IMR-90 (cell line): ENCODE results near the gene MEP1B. TPM values are rescaled to one million over a fixed set of nuclear protein-coding genes. Genes with fewer than 3 reads are reported as not detected.

Experiments used
- ATAC-seq: fragments of 200-7000 bp; cut with Tn5 transposase; 2 replicates; pipeline ENCODE4 v1.9.1; 2020; ENCODE audit warnings: low read depth, mild to moderate bottlenecking, moderate library complexity
- BruUV-seq: library from RNA; stranded (reverse); fragments of 400-500 nt; replicated peaks from 2 replicates; lab custom pipeline; 2021; lab: Mats Ljungman, UMichigan
- CTCF ChIA-PET: fragments of 300-600 bp; formaldehyde crosslinking; extraction: SDS; loops from one replicate; lab custom pipeline; 2021; ENCODE audit warnings: antibody characterized with exemption; lab: Yijun Ruan, JAX
- POLR2A ChIA-PET: fragments of 300-600 bp; sonication (Branson Sonifier 250); formaldehyde crosslinking; loops from one replicate; lab custom pipeline; 2022; ENCODE audit warnings: antibody characterized with exemption; ENCODE audit not compliant: unreplicated experiment; lab: Charles Lee
- DNase-seq: peaks from one replicate; pipeline ENCODE4 v3.0.0; 2013
- H2AFZ ChIP-seq: replicated peaks from 2 replicates; pipeline ENCODE3; 2013; ENCODE audit warnings: low read length, mild to moderate bottlenecking; ENCODE audit not compliant: poor library complexity
- H2AK5ac ChIP-seq: 2 replicates; pipeline ENCODE4 v1.6.1; 2013; ENCODE audit warnings: low read depth, low read length, inconsistent platforms
- H2AK9ac ChIP-seq: replicated peaks from 2 replicates; pipeline ENCODE3; 2013; ENCODE audit warnings: mild to moderate bottlenecking, low read depth, low read length, moderate library complexity; ENCODE audit not compliant: poor library complexity
- H2BK120ac ChIP-seq: 2 replicates; pipeline ENCODE4 v1.6.1; 2013; ENCODE audit warnings: low read depth, low read length, inconsistent platforms
- H2BK15ac ChIP-seq: 3 replicates; pipeline ENCODE4 v1.6.1; 2013; ENCODE audit warnings: low read depth, low read length, inconsistent platforms
- H2BK20ac ChIP-seq: 2 replicates; pipeline ENCODE4 v1.6.1; 2013; ENCODE audit warnings: low read depth, mild to moderate bottlenecking, inconsistent platforms, low read length, moderate library complexity
- H2BK5ac ChIP-seq: 2 replicates; pipeline ENCODE4 v1.6.1; 2013; ENCODE audit warnings: mild to moderate bottlenecking, low read depth, low read length, inconsistent platforms; ENCODE audit not compliant: poor library complexity, severe bottlenecking
- H3K14ac ChIP-seq: replicated peaks from 2 replicates; pipeline ENCODE4 v1.6.1; 2013; ENCODE audit warnings: low read depth, low read length, inconsistent platforms
- H3K18ac ChIP-seq: 2 replicates; pipeline ENCODE4 v1.6.1; 2013; ENCODE audit warnings: low read depth, low read length, control low read depth
- H3K23ac ChIP-seq: 2 replicates; pipeline ENCODE4 v1.6.1; 2013; ENCODE audit warnings: low read depth, low read length, inconsistent platforms
- H3K27ac ChIP-seq: 2 replicates; pipeline ENCODE4 v1.5.1; 2013; ENCODE audit warnings: mild to moderate bottlenecking, control low read depth, low read length; ENCODE audit not compliant: insufficient read depth
- H3K27me3 ChIP-seq: 2 replicates; pipeline ENCODE4 v1.6.1; 2013; ENCODE audit warnings: low read length; ENCODE audit not compliant: control insufficient read depth, insufficient read depth
- H3K36me3 ChIP-seq: 2 replicates; pipeline ENCODE4 v1.6.1; 2013; ENCODE audit warnings: low read length, mixed read lengths; ENCODE audit not compliant: control insufficient read depth, insufficient read depth
- H3K4ac ChIP-seq: 2 replicates; pipeline ENCODE4 v1.6.1; 2013; ENCODE audit warnings: low read depth, low read length, inconsistent platforms
- H3K4me1 ChIP-seq: 2 replicates; pipeline ENCODE4 v1.6.1; 2013; ENCODE audit warnings: low read length, mixed read lengths; ENCODE audit not compliant: control insufficient read depth, insufficient read depth
- H3K4me2 ChIP-seq: 2 replicates; pipeline ENCODE4 v1.6.1; 2013; ENCODE audit warnings: low read depth, mild to moderate bottlenecking, control low read depth, low read length, moderate library complexity
- H3K4me3 ChIP-seq: 2 replicates; pipeline ENCODE4 v1.5.1; 2013; ENCODE audit warnings: low read depth, mild to moderate bottlenecking, control low read depth, low read length, moderate library complexity; ENCODE audit not compliant: insufficient read depth
- H3K56ac ChIP-seq: 2 replicates; pipeline ENCODE4 v1.6.1; 2013; ENCODE audit warnings: low read length, inconsistent platforms; ENCODE audit not compliant: insufficient read depth; ENCODE audit errors: extremely low read depth
- H3K79me1 ChIP-seq, 2 experiments: 2 replicates each; pipeline ENCODE4 v1.6.1; 2013; ENCODE audit warnings: low read length in 2 of 2, inconsistent platforms in 1 of 2, low read depth in 1 of 2
- H3K9ac ChIP-seq: 2 replicates; pipeline ENCODE4 v1.6.1; 2013; ENCODE audit warnings: low read depth, low read length, control low read depth
- H3K9me1 ChIP-seq: 2 replicates; pipeline ENCODE4 v1.6.1; 2013; ENCODE audit warnings: low read length, inconsistent platforms; ENCODE audit not compliant: insufficient read depth
- H3K9me3 ChIP-seq: 2 replicates; pipeline ENCODE4 v1.6.1; 2013; ENCODE audit warnings: low read length; ENCODE audit not compliant: control insufficient read depth, insufficient read depth
- H4K20me1 ChIP-seq: 2 replicates; pipeline ENCODE4 v1.6.1; 2013; ENCODE audit warnings: low read length, inconsistent platforms; ENCODE audit not compliant: insufficient read depth
- H4K5ac ChIP-seq: 2 replicates; pipeline ENCODE4 v1.6.1; 2013; ENCODE audit warnings: mild to moderate bottlenecking, low read depth, low read length, control low read depth
- H4K8ac ChIP-seq, 2 experiments: 2 replicates each; pipeline ENCODE4 v1.6.1; 2013; ENCODE audit warnings: low read depth in 2 of 2, low read length in 2 of 2, control low read depth in 1 of 2, inconsistent platforms in 1 of 2
- H4K91ac ChIP-seq: 2 replicates; pipeline ENCODE4 v1.6.1; 2013; ENCODE audit warnings: low read depth, low read length, inconsistent platforms; ENCODE audit not compliant: insufficient read depth
- CEBPB ChIP-seq: IDR thresholded peaks from 2 replicates; pipeline ENCODE4 v1.6.1; 2012; ENCODE audit warnings: low read depth, low read length, improper control_type of control experiment
- ELK1 ChIP-seq: fragments of 150-350 bp; IDR thresholded peaks from 2 replicates; pipeline ENCODE4 v1.6.1; 2016; ENCODE audit warnings: low read depth, mild to moderate bottlenecking, low read length, moderate library complexity, borderline replicate concordance
- FOS ChIP-seq: fragments of 150-350 bp; IDR thresholded peaks from 2 replicates; pipeline ENCODE4 v1.6.1; 2016; ENCODE audit warnings: low read depth, low read length
- MAFK ChIP-seq: IDR thresholded peaks from 2 replicates; pipeline ENCODE4 v1.6.1; 2012; ENCODE audit warnings: low read depth, low read length, improper control_type of control experiment
- RAD21 ChIP-seq: IDR thresholded peaks from 2 replicates; pipeline ENCODE4 v1.6.1; 2012; ENCODE audit warnings: low read length, improper control_type of control experiment
- SMC3 ChIP-seq: fragments of 150-350 bp; IDR thresholded peaks from 2 replicates; pipeline ENCODE4 v1.6.1; 2016; ENCODE audit warnings: low read depth, mild to moderate bottlenecking, antibody characterized with exemption, low read length, moderate library complexity
- USF2 ChIP-seq: fragments of 150-350 bp; IDR thresholded peaks from 2 replicates; pipeline ENCODE4 v1.6.1; 2017; ENCODE audit warnings: mild to moderate bottlenecking, antibody characterized with exemption, low read length, low read depth
- WGBS, 2 experiments: methylation state at CpG; one replicate each; pipeline versions ENCODE4 v1.1.5 to v1.1.7; 2013; ENCODE audit warnings: missing lambda C conversion rate in 2 of 2; ENCODE audit not compliant: insufficient read length in 1 of 2; ENCODE audit errors: extremely low coverage in 2 of 2; 5-methylcytosine and 5-hydroxymethylcytosine counted together
- dilution Hi-C: fragments of 300-500 bp; cut with HindIII; formaldehyde crosslinking; loops from one replicate; pipeline ENCODE4 v1.14.3; 2018; ENCODE audit warnings: low sequenced_read_pairs; ENCODE audit not compliant: unreplicated experiment
- in situ Hi-C: fragments of 300-500 bp; cut with MboI; formaldehyde crosslinking; loops from 3 replicates; pipeline ENCODE4 v1.14.3; 2019; ENCODE audit warnings: low sequenced_read_pairs, inconsistent platforms, mixed read lengths
- intact Hi-C: fragments of 100-400 bp; cut with micrococcal nuclease; formaldehyde crosslinking; loops from 2 replicates; pipeline ENCODE4 v1.10.0; 2022
- polyA plus RNA-seq, 3 experiments: library from polyadenylated mRNA; depleted of rRNA; stranded (reverse); fragments of >200 nt; gene quantifications; 2 replicates each; pipeline ENCODE4 v1.2.3, GENCODE V29; 2012; ENCODE audit warnings: low replicate concordance in 1 of 3
- total RNA-seq: library from RNA; depleted of rRNA; stranded (reverse); fragments of >200 nt; gene quantifications from 2 replicates; pipeline ENCODE4 v1.2.3, GENCODE V29; 2012

MEP1B gene
- total and polyA plus RNA-seq, 2 of the 4 experiments (the other 2 are of a cell fraction) = not detected

- no peak overlapping the region for H4K5ac ChIP-seq
- no peak overlapping the region for H2BK15ac ChIP-seq
- no peak overlapping the region for H4K8ac ChIP-seq
- ChIA-PET POLR2A (no interaction called here), CTCF (interaction anchor here (0.6 to 2.1 kb wide), 13 partner anchors 9 to 405 kb away, joined by 3 to 26 read pairs (median 4); partner anchors contain the start of gene GAREM1)
- no peak overlapping the region for H2AK9ac ChIP-seq
- no peak overlapping the region for H3K56ac ChIP-seq
- H3K79me1 ChIP-seq = no peaks in the 10 kb centered on the region
- no peak overlapping the region for H2BK120ac ChIP-seq
- H3K4ac ChIP-seq = no peak overlapping the region
- H3K27ac ChIP-seq = no peak overlapping the region
- no peak overlapping the region for H3K23ac ChIP-seq
- no peak overlapping the region for H3K14ac ChIP-seq
- H2AK5ac ChIP-seq = no peak overlapping the region
- no peak overlapping the region for H3K18ac ChIP-seq
- H3K9me1 ChIP-seq = no peaks in the 10 kb centered on the region
- H2AFZ ChIP-seq = no peak overlapping the region
- dilution Hi-C loops = no loop called here
- no TSS peak for BruUV-seq
- no CpG with 5 or more reads among the region's 5 CpGs for WGBS, 2 experiments
- DNase-seq (no peak), ATAC-seq (no peak; the same call in 1 of the 2 replicates)
- H3K4me2 ChIP-seq = no peak overlapping the region
- H3K4me1 ChIP-seq = no peaks in the 10 kb centered on the region
- H3K27me3 ChIP-seq = peaks cover 2% of the 10 kb centered on the region
- no peaks in the 10 kb centered on the region for H3K9me3 ChIP-seq
- H4K20me1 ChIP-seq = no peaks in the 10 kb centered on the region
- H2BK20ac ChIP-seq = no peak overlapping the region
- no peak overlapping the region for H3K4me3 ChIP-seq
- in situ Hi-C loops = no loop called here
- no peak overlapping the region for H2BK5ac ChIP-seq
- no peak overlapping the region for H4K91ac ChIP-seq
- no peaks in the 10 kb centered on the region for H3K36me3 ChIP-seq
- TF ChIP-seq RAD21 = no peak
- TF ChIP-seq SMC3 = no peak
- no peak for TF ChIP-seq MAFK
- no peak for TF ChIP-seq FOS
- no peak for TF ChIP-seq USF2
- TF ChIP-seq ELK1 = no peak
- no peak for TF ChIP-seq CEBPB
- intact Hi-C loops = loop anchor here (5.0 kb wide), 1 partner anchor 775 kb away; no protein-coding TSS in a partner anchor
- no peak overlapping the region for H3K9ac ChIP-seq
Measured at GRCh38 chr18:32157580-32157979, 32.3 kb upstream of the MEP1B start.
